Endothelial cell of umbilical vein (primary cell): ENCODE data around the gene OR56A3. TPM values are rescaled to one million over a fixed set of nuclear protein-coding genes. Genes with fewer than 3 reads are reported as not detected.

Experiments used
- BruUV-seq: library from RNA; stranded (reverse); fragments of 400-500 nt; replicated peaks from 2 replicates; lab custom pipeline; 2021; lab: Mats Ljungman, UMichigan
- CTCF ChIA-PET: fragments of 300-600, 350-600 bp; sonication (Branson Sonifier 250); formaldehyde crosslinking; loops from one replicate; lab custom pipeline; 2021; ENCODE audit warnings: antibody characterized with exemption, inconsistent platforms; lab: Charles Lee
- POLR2A ChIA-PET: fragments of 300-600, 350-600 bp; sonication (Branson Sonifier 250); formaldehyde crosslinking; loops from one replicate; lab custom pipeline; 2021; ENCODE audit warnings: antibody characterized with exemption, inconsistent platforms; lab: Charles Lee
- DNase-seq: peaks from one replicate; pipeline ENCODE4 v3.0.0-alpha.2; 2011; ENCODE audit warnings: low read depth, low spot score
- FAIRE-seq: peaks from 2 replicates; lab custom pipeline; 2011; peaks lifted over from hg19 to GRCh38; lab: Jason Lieb, UNC
- H2AFZ ChIP-seq: 2 replicates; pipeline ENCODE4 v1.6.0; 2012; ENCODE audit warnings: low read depth, low read length, control low read depth, inconsistent platforms
- H3K27ac ChIP-seq: 2 replicates; pipeline ENCODE4 v1.5.1; 2011; ENCODE audit warnings: low read depth, mild to moderate bottlenecking, control low read depth, low read length, moderate library complexity; ENCODE audit not compliant: insufficient read depth
- H3K27me3 ChIP-seq, 2 experiments: 2 replicates each; pipeline versions ENCODE4 v1.6.0 to v1.6.1; 2011; ENCODE audit warnings: low read length in 2 of 2, mixed read lengths in 1 of 2; ENCODE audit not compliant: control insufficient read depth in 2 of 2, insufficient read depth in 2 of 2
- H3K36me3 ChIP-seq, 2 experiments: 2 replicates in 1 of 2; 3 replicates in 1 of 2; pipeline ENCODE4 v1.5.1; 2011; ENCODE audit warnings: low read length in 2 of 2, mild to moderate bottlenecking in 1 of 2, moderate library complexity in 1 of 2; ENCODE audit not compliant: control insufficient read depth in 2 of 2, insufficient read depth in 2 of 2; ENCODE audit errors: extremely low read depth in 1 of 2
- H3K4me1 ChIP-seq: 3 replicates; pipeline ENCODE4 v1.5.1; 2011; ENCODE audit warnings: mild to moderate bottlenecking, low read length; ENCODE audit not compliant: control insufficient read depth, insufficient read depth; ENCODE audit errors: extremely low read depth
- H3K4me2 ChIP-seq: 2 replicates; pipeline ENCODE4 v1.6.1; 2011; ENCODE audit warnings: low read length, control low read depth, mixed read lengths; ENCODE audit not compliant: insufficient read depth
- H3K4me3 ChIP-seq, 3 experiments: fragments of 200-600 bp in 1 of 3; sonication (generic), shearing (Covaris generic) in 1 of 3; replicated peaks in 1 of 3; 2 replicates each; pipeline ENCODE4 v1.5.1; 2011 to 2016; ENCODE audit warnings: control low read depth in 3 of 3, low read length in 3 of 3, mild to moderate bottlenecking in 2 of 3, inconsistent platforms in 1 of 3, low read depth in 1 of 3, moderate library complexity in 1 of 3; ENCODE audit not compliant: insufficient read depth in 1 of 3
- H3K79me2 ChIP-seq: 2 replicates; pipeline ENCODE4 v1.6.0; 2012; ENCODE audit warnings: low read length, inconsistent platforms; ENCODE audit not compliant: control insufficient read depth, insufficient read depth
- H3K9ac ChIP-seq: replicated peaks from 2 replicates; pipeline ENCODE3; 2011; ENCODE audit warnings: low read length, control low read depth; ENCODE audit not compliant: insufficient read depth; ENCODE audit errors: extremely low read depth
- H3K9me1 ChIP-seq: replicated peaks from 3 replicates; pipeline ENCODE4 v1.6.0; 2011; ENCODE audit warnings: mild to moderate bottlenecking, low read length; ENCODE audit not compliant: control insufficient read depth, insufficient read depth; ENCODE audit errors: extremely low read depth
- H3K9me3 ChIP-seq: replicated peaks from 2 replicates; pipeline ENCODE4 v1.5.1; 2012; ENCODE audit warnings: low read length, inconsistent platforms; ENCODE audit not compliant: control insufficient read depth, insufficient read depth
- H4K20me1 ChIP-seq: replicated peaks from 2 replicates; pipeline ENCODE3; 2011; ENCODE audit warnings: mild to moderate bottlenecking, low read length; ENCODE audit not compliant: control insufficient read depth, insufficient read depth; ENCODE audit errors: extremely low read depth
- CTCF ChIP-seq, 2 donors: IDR thresholded peaks; 1 replicate in 1 of 2; 2 replicates in 1 of 2; pipeline ENCODE4 v1.5.1; 2011; ENCODE audit warnings: low read length in 2 of 2, mild to moderate bottlenecking in 2 of 2, moderate library complexity in 2 of 2, control low read depth in 1 of 2, inconsistent platforms in 1 of 2, low read depth in 1 of 2; ENCODE audit not compliant: insufficient read depth in 1 of 2; ENCODE audit errors: extremely low read depth in 1 of 2
- EZH2 ChIP-seq: IDR thresholded peaks from 2 replicates; pipeline ENCODE4 v1.6.1; 2012; ENCODE audit warnings: borderline replicate concordance, low read depth, mild to moderate bottlenecking, moderate library complexity, low read length, inconsistent platforms; ENCODE audit not compliant: severe bottlenecking
- FOS ChIP-seq: IDR thresholded peaks from 2 replicates; pipeline ENCODE4 v1.6.1; 2011; ENCODE audit warnings: mild to moderate bottlenecking, low read length, moderate library complexity, borderline replicate concordance; ENCODE audit not compliant: insufficient read depth
- GATA2 ChIP-seq: IDR thresholded peaks from 2 replicates; pipeline ENCODE4 v1.7.0; 2011; ENCODE audit warnings: low read depth, mild to moderate bottlenecking, moderate library complexity, mixed read lengths, low read length; ENCODE audit not compliant: insufficient read length, insufficient read depth
- JUN ChIP-seq: IDR thresholded peaks from 2 replicates; pipeline ENCODE4 v1.6.1; 2011; ENCODE audit warnings: borderline replicate concordance, low read depth; ENCODE audit not compliant: insufficient read length, insufficient read depth
- MAX ChIP-seq: IDR thresholded peaks from 2 replicates; pipeline ENCODE4 v1.6.1; 2011; ENCODE audit not compliant: insufficient read depth, insufficient read length
- MYC ChIP-seq: IDR thresholded peaks from one replicate; pipeline ENCODE4 v1.6.1; 2011; ENCODE audit warnings: mild to moderate bottlenecking, low read depth, low read length
- POLR2A ChIP-seq: IDR thresholded peaks from 2 replicates; pipeline ENCODE4 v1.6.1; 2012; ENCODE audit warnings: low read depth, mild to moderate bottlenecking, control low read depth, low read length
- POLR2AphosphoS5 ChIP-seq: IDR thresholded peaks from 2 replicates; pipeline ENCODE4 v1.6.1; 2012; ENCODE audit warnings: low read depth, mild to moderate bottlenecking, control low read depth, low read length, moderate library complexity; ENCODE audit not compliant: insufficient read depth
- dilution Hi-C: fragments of 300-500 bp; cut with MboI; formaldehyde crosslinking; loops from one replicate; pipeline ENCODE4 v1.15.0; 2019; ENCODE audit warnings: low sequenced_read_pairs; ENCODE audit not compliant: extremely low pct_ligation_motif_present
- intact Hi-C: fragments of 100-400 bp; cut with micrococcal nuclease; formaldehyde crosslinking; loops from one replicate; pipeline ENCODE4 v1.10.0; 2022
- polyA plus RNA-seq, 4 experiments: library from polyadenylated mRNA; depleted of rRNA in 3 of 4; stranded (reverse) in 3 of 4; unstranded in 1 of 4; fragments of >200 nt; gene quantifications; 2 replicates each; pipeline versions ENCODE4 v1.2.1 to v1.2.3, GENCODE V29; 2011 to 2012; ENCODE audit warnings: missing spikeins in 1 of 4
- total RNA-seq: library from RNA; stranded (reverse); gene quantifications from 2 replicates; pipeline ENCODE4 v1.2.3, GENCODE V29; 2021

OR56A3 gene
- total and polyA plus RNA-seq, 2 donors (not counting 3 experiments of a cell fraction or from before 2014, with no cell fraction given) = not detected

DNA sequence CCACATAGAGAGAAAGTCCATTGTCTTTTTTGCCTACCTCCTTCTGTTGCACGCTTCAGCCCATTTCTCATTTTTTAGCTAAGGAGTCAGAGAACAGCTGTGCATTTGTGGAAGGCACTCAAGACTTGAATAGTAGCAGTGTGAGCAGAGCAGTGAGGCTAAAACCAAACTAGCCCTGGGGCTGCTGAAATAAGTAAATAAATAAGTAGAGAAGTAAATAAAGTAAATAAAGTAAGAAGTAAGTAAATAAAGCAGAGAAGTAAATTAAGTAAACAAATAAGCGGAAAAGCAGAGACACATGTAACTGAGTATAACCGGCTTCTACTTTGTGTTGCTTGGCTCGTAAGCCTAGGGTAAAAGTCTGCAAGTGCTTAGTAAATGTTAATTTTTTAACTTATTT lies 47.2 kb downstream of the OR56A3 start:
- POLR2A ChIA-PET = no interaction called here
- TF ChIP-seq POLR2A (no peak), EZH2 (no peak), GATA2 (no peak), FOS (no peak), MYC (no peak), POLR2AphosphoS5 (no peak), JUN (no peak), CTCF (IDR thresholded peaks at IDR 0.05; ENCODE audit: extremely low read depth in 1 of 2, insufficient read depth in 1 of 2, low read depth in 1 of 2, low read length in 2 of 2) (no peak), MAX (no peak)
- Histone ChIP-seq H3K9me1 (no peaks in the 10 kb centered on the region), H3K9me3 (no peaks in the 10 kb centered on the region), H3K36me3 (no peaks in the 10 kb centered on the region), H3K4me2 (no peak overlapping the region), H3K27ac (no peak overlapping the region), H3K4me3 (no peak overlapping the region), H3K9ac (no peak overlapping the region), H4K20me1 (no peaks in the 10 kb centered on the region), H3K27me3 (no peaks in the 10 kb centered on the region), H2AFZ (no peak overlapping the region), H3K4me1 (no peaks in the 10 kb centered on the region), H3K79me2 (no peaks in the 10 kb centered on the region)
- BruUV-seq = no TSS peak
- no peak for DNase-seq
- dilution Hi-C loops (no loop called here), intact Hi-C loops (no loop called here)
- FAIRE-seq = no peak
- CTCF ChIA-PET = interaction anchor here (1.4 kb wide), 1 partner anchor 374 kb away, joined by 3 read pairs; no protein-coding TSS in a partner anchor
